ENCODE measurements around the gene DLL4.

Gene DLL4

GRCh38 chr15:40955930-40956540, 26.9 kb downstream of the DLL4 start:
- TF ChIP-seq CTCF (IDR thresholded peaks at IDR 0.05; ENCODE audit: low read depth, low read length) = no peak
- H3K4me3 ChIP-seq (replicated peaks in 1 of 2; ENCODE audit: low read depth in 2 of 2, low read length in 2 of 2) = no peak overlapping the region
- DNase-seq (ENCODE audit: low read depth in 2 of 2) = no peak

- no peak for DNase-seq (ENCODE audit: low read depth in 2 of 2)
- TF ChIP-seq CTCF (IDR thresholded peaks at IDR 0.05; ENCODE audit: low read depth, low read length) = no peak
- no peak overlapping the region for H3K4me3 ChIP-seq (replicated peaks in 1 of 2; ENCODE audit: low read depth in 2 of 2, low read length in 2 of 2)
Observed at GRCh38 chr15:40956541-40956982, 27.4 kb downstream of the DLL4 start.

GRCh38 chr15:40957041-40957555, 28.0 kb downstream of the DLL4 start:
- no peak overlapping the region for H3K4me3 ChIP-seq (replicated peaks in 1 of 2; ENCODE audit: low read depth in 2 of 2, low read length in 2 of 2)
- no peak for DNase-seq (ENCODE audit: low read depth in 2 of 2)
- no peak for TF ChIP-seq CTCF (IDR thresholded peaks at IDR 0.05; ENCODE audit: low read depth, low read length)

GRCh38 chr15:40957581-40958051, 28.5 kb downstream of the DLL4 start:
- no peak overlapping the region for H3K4me3 ChIP-seq (replicated peaks in 1 of 2; ENCODE audit: low read depth in 2 of 2, low read length in 2 of 2)
- DNase-seq (ENCODE audit: low read depth in 2 of 2) = peak in 1 of 2 donors; percentile 27
- no peak for TF ChIP-seq CTCF (IDR thresholded peaks at IDR 0.05; ENCODE audit: low read depth, low read length)

GRCh38 chr15:40958146-40958545, 29.0 kb downstream of the DLL4 start:
- no peak overlapping the region for H3K4me3 ChIP-seq (replicated peaks in 1 of 2; ENCODE audit: low read depth in 2 of 2, low read length in 2 of 2)
- no peak for TF ChIP-seq CTCF (IDR thresholded peaks at IDR 0.05; ENCODE audit: low read depth, low read length)
- no peak for DNase-seq (ENCODE audit: low read depth in 2 of 2)

GRCh38 chr15:40958723-40959122, 29.6 kb downstream of the DLL4 start:
- DNase-seq (ENCODE audit: low read depth in 2 of 2) = no peak
- TF ChIP-seq CTCF (IDR thresholded peaks at IDR 0.05; ENCODE audit: low read depth, low read length) = no peak
- H3K4me3 ChIP-seq (replicated peaks in 1 of 2; ENCODE audit: low read depth in 2 of 2, low read length in 2 of 2) = no peak overlapping the region
